SU-DHL-6 (cell line): ENCODE results near the gene SETD6.

Experiments used
- H2AFZ ChIP-seq: fragments of 200-600 bp; sonication (generic); 2 replicates; pipeline ENCODE4 v1.6.1; 2014; ENCODE audit warnings: low read depth, mild to moderate bottlenecking, moderate library complexity, mixed read lengths, antibody characterized with exemption, low read length; ENCODE audit not compliant: severe bottlenecking
- H3F3A ChIP-seq: fragments of 200-600 bp; shearing (Covaris generic); 2 replicates; pipeline ENCODE4 v1.6.0; 2016; ENCODE audit warnings: antibody characterized with exemption, mild to moderate bottlenecking; ENCODE audit not compliant: insufficient read depth
- H3K27ac ChIP-seq: fragments of 200-600 bp; sonication (generic); 2 replicates; pipeline ENCODE4 v1.5.1; 2016; ENCODE audit warnings: low read depth, mild to moderate bottlenecking, low read length, moderate library complexity, mixed read lengths
- H3K27me3 ChIP-seq: fragments of 200-600 bp; sonication (generic), shearing (Covaris generic); 2 replicates; pipeline ENCODE4 v1.6.0; 2014; ENCODE audit warnings: mild to moderate bottlenecking, low read length
- H3K36me3 ChIP-seq: fragments of 200-600 bp; sonication (generic); 2 replicates; pipeline ENCODE4 v1.6.1; 2014; ENCODE audit warnings: mild to moderate bottlenecking, low read length, mixed read lengths
- H3K4me2 ChIP-seq: fragments of 300-600, 200-600 bp; shearing (Covaris generic), sonication (generic); 2 replicates; pipeline ENCODE4 v1.6.0; 2014; ENCODE audit warnings: low read length, low read depth, mild to moderate bottlenecking; ENCODE audit not compliant: poor library complexity, severe bottlenecking
- H3K4me3 ChIP-seq: fragments of 200-600 bp; sonication (generic); 2 replicates; pipeline ENCODE4 v1.5.1; 2014; ENCODE audit warnings: antibody characterized with exemption, low read length, mild to moderate bottlenecking, mixed read lengths; ENCODE audit not compliant: insufficient read depth, poor library complexity, severe bottlenecking
- H3K79me2 ChIP-seq: fragments of 200-600 bp; sonication (generic); 2 replicates; pipeline ENCODE4 v1.6.1; 2014; ENCODE audit warnings: mild to moderate bottlenecking, low read length, moderate library complexity; ENCODE audit not compliant: insufficient read depth
- H3K9ac ChIP-seq: fragments of 200-600 bp; sonication (generic); 2 replicates; pipeline ENCODE4 v1.7.0; 2014; ENCODE audit warnings: mild to moderate bottlenecking, low read length
- H3K9me2 ChIP-seq: fragments of 200-600 bp; sonication (generic); replicated peaks from 2 replicates; pipeline ENCODE4 v1.6.1; 2014; ENCODE audit warnings: low read length; ENCODE audit not compliant: insufficient read depth
- H3K9me3 ChIP-seq: fragments of 200-600 bp; sonication (generic); 2 replicates; pipeline ENCODE4 v1.6.1; 2014; ENCODE audit warnings: low read length, mixed read lengths; ENCODE audit not compliant: insufficient read depth
- H4K20me1 ChIP-seq: fragments of 200-600 bp; sonication (generic); 2 replicates; pipeline ENCODE4 v1.6.1; 2014; ENCODE audit warnings: low read depth, mild to moderate bottlenecking, antibody characterized with exemption, low read length, moderate library complexity, mixed read lengths
- EZH2phosphoT487 ChIP-seq: fragments of 200-600 bp; sonication (generic), shearing (Covaris generic); conservative IDR thresholded peaks from 2 replicates; pipeline ENCODE4 v1.6.1; 2018; ENCODE audit warnings: mild to moderate bottlenecking, antibody characterized with exemption, low read length, moderate library complexity, mixed read lengths
- TF ChIP-seq, protein P1 (sequence below): fragments of 200-600 bp; sonication (generic); IDR thresholded peaks from one replicate; pipeline ENCODE4 v1.5.1; 2017; ENCODE audit warnings: antibody characterized with exemption, mild to moderate bottlenecking, low read length, moderate library complexity; ENCODE audit not compliant: insufficient read depth, poor library complexity, severe bottlenecking

The SETD6 gene

DNA sequence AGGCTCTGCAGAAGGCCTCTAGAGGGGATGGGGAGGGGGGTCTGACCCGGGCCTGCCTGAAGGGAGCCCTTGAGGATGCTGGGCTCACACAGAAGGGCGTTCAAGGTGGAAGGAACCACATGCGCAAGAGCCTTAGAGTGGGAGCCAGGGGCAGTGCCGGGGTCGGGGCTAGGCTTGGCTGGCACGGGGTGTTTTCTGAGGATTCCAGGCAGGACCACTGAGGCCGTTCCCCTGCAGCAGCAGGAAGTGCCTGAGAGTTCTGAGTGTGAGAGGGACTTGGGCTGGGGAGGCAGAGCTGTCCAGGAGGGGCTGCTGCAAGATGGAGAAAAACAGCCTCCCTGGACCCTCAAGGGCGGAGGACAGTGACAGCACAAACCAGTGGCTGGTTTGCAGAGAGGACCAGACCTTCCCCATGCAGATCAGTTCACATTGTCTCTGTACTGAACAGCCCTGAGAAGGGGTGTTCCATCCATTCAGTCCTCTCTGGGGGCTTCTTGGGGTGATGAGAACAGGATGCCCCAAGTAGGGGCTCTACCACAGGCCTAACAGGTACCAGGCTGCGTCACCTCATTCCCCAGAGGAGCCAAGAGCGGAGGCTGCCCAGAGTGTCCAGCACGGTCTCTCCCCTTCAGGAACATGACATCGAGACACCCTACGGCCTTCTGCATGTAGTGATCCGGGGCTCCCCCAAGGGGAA lies 12.0 kb upstream of the SETD6 start:
- no peak overlapping the region for H3K4me3 ChIP-seq
- no peak overlapping the region for H3K9ac ChIP-seq
- H2AFZ ChIP-seq = no peak overlapping the region
- no peak overlapping the region for H3K27ac ChIP-seq
- H3K9me2 ChIP-seq = no peaks in the 10 kb centered on the region
- no peak overlapping the region for H3K4me2 ChIP-seq
- H3K27me3 ChIP-seq = no peaks in the 10 kb centered on the region
- no peaks in the 10 kb centered on the region for H4K20me1 ChIP-seq
- H3F3A ChIP-seq = no peaks in the 10 kb centered on the region
- no peaks in the 10 kb centered on the region for H3K36me3 ChIP-seq
- no peaks in the 10 kb centered on the region for H3K9me3 ChIP-seq
- H3K79me2 ChIP-seq = no peaks in the 10 kb centered on the region
- no peak for TF ChIP-seq EZH2phosphoT487
- TF ChIP-seq, protein P1, sequence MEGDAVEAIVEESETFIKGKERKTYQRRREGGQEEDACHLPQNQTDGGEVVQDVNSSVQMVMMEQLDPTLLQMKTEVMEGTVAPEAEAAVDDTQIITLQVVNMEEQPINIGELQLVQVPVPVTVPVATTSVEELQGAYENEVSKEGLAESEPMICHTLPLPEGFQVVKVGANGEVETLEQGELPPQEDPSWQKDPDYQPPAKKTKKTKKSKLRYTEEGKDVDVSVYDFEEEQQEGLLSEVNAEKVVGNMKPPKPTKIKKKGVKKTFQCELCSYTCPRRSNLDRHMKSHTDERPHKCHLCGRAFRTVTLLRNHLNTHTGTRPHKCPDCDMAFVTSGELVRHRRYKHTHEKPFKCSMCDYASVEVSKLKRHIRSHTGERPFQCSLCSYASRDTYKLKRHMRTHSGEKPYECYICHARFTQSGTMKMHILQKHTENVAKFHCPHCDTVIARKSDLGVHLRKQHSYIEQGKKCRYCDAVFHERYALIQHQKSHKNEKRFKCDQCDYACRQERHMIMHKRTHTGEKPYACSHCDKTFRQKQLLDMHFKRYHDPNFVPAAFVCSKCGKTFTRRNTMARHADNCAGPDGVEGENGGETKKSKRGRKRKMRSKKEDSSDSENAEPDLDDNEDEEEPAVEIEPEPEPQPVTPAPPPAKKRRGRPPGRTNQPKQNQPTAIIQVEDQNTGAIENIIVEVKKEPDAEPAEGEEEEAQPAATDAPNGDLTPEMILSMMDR = no peak

DNA sequence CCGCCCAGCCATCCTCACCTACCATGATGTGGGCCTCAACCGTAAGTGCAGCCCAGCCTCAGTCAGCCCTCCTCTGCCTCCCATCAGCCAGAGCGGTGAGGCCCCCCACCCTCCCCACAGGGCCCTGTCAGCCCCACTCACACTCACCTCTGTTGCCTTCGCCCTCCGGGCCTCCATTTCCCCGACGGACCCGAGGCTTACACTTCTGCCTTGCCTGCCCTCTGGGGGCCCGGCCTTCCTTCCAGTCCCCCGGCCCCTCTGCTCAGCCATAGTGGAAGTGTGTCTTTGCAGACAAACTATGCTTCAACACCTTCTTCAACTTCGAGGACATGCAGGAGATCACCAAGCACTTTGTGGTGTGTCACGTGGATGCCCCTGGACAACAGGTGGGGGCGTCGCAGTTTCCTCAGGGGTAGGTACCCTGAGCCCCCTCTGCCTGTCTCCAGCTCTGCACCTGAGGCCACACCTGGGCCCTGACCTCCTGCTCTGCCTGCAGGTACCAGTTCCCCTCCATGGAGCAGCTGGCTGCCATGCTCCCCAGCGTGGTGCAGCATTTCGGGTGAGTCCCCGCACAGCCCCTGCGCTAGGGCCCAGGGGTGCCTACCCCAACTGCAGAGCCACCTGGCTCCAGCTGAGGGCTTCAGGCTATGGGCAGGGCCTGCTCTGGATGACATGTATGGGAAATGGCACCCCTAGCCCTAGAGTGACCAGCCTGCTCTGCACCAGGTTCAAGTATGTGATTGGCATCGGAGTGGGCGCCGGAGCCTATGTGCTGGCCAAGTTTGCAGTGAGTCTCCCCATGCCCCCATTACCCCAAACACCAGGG lies 11.2 kb upstream of the SETD6 start:
- H3K27ac ChIP-seq = no peak overlapping the region
- no peaks in the 10 kb centered on the region for H4K20me1 ChIP-seq
- no peaks in the 10 kb centered on the region for H3K36me3 ChIP-seq
- H2AFZ ChIP-seq = no peak overlapping the region
- no peaks in the 10 kb centered on the region for H3F3A ChIP-seq
- H3K79me2 ChIP-seq = no peaks in the 10 kb centered on the region
- no peaks in the 10 kb centered on the region for H3K9me3 ChIP-seq
- H3K4me3 ChIP-seq = no peak overlapping the region
- no peak overlapping the region for H3K9ac ChIP-seq
- no peaks in the 10 kb centered on the region for H3K9me2 ChIP-seq
- TF ChIP-seq EZH2phosphoT487 = no peak
- TF ChIP-seq, protein P1 = no peak
- H3K4me2 ChIP-seq = no peak overlapping the region
- no peaks in the 10 kb centered on the region for H3K27me3 ChIP-seq

DNA sequence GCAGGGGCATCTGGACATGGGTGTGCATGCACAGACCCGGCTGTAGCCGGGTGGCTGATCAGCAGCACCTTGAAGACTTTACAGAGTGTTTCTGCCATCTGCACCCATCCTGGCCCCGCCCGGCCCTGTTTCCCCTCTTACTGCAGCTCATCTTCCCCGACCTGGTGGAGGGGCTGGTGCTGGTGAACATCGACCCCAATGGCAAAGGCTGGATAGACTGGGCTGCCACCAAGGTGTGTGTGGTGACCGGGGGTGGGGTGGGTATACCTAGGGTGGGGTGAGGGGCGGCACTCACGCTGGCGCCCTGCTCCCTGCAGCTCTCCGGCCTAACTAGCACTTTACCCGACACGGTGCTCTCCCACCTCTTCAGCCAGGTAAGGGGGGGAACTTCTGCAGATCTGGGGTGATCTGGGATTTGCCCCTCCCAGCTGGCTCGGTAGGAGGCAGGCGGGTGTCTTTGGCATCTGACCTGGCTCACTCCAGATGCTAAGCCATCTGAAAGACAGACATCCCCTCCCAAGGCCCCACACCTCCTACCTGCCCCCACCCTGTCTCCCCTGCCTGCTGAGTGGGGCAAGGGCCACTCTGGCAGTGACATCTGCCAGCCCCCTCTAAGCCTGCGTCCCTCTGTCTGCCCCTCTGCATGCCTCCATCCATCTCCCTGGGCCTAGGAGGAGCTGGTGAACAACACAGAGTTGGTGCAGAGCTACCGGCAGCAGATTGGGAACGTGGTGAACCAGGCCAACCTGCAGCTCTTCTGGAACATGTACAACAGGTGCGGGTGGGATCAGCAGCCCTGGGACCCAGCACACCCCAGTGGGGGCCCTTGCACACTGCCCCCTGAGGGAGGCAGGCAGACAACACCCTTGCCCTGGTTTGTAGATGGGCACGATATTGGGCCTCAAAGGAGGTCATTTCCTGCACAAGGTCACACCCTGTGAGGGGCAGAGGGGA lies 8.8 kb upstream of the SETD6 start:
- H3K4me3 ChIP-seq = no peak overlapping the region
- H3K27me3 ChIP-seq = no peaks in the 10 kb centered on the region
- H3K9me2 ChIP-seq = no peaks in the 10 kb centered on the region
- H3K27ac ChIP-seq = no peak overlapping the region
- H4K20me1 ChIP-seq = no peaks in the 10 kb centered on the region
- H3K36me3 ChIP-seq = no peaks in the 10 kb centered on the region
- H3K9ac ChIP-seq = no peak overlapping the region
- TF ChIP-seq, protein P1 = no peak
- TF ChIP-seq EZH2phosphoT487 = no peak
- no peak overlapping the region for H3K4me2 ChIP-seq
- no peaks in the 10 kb centered on the region; the same call in 1 of the 2 replicates for H3K79me2 ChIP-seq
- no peaks in the 10 kb centered on the region for H3K9me3 ChIP-seq
- H3F3A ChIP-seq = no peaks in the 10 kb centered on the region
- H2AFZ ChIP-seq = no peak overlapping the region
